Measurements from ENCODE around the gene NPR1.
A peak's percentile ranks its signal among the peaks of the same experiment; 100 is the strongest.
"Not testable (repeated sequence)": the region's sequence is repeated elsewhere in the genome, so short reads cannot be mapped to it uniquely, and the experiment has no call there.

Gene NPR1

DNA sequence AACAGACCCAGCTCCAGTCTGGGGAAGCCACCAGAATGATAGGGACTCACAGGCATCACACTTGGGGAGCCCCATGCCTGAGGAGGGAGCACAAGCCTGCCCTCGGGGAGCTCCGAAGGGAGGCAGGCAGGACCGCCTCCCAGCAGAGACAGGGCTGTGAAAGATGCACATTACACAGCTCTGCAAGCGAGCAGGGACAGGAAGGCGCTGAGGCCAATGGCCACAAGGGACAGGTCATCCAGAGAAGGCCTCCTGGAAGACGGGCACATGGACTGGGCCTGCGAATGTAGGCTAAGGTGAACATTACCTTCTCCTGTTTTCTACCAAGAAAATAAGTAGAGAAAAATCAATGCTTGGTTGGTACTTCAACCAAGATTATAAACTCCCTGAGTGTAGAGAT lies 4.2 kb downstream of the NPR1 start:
- DNase-seq: no peak

DNA sequence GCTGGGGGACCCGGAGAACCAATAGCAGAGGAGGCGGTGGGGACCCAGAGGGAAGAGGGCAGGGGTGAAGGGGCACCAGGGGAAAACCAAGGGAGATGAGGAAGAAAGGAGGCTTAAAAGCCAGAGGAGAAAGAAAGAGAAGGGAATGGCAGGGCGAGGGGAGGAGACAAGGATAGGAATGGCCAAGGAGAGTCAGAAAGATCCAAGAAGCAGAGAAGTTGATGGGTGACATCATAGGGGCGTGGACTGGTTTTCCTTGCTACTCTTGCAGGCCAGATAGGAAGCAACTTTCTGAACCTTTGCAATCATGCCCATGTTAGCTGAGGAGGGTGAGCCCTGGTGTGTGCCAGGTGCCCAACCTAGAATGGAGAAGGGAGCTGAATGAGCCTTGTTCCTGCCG lies 5.4 kb downstream of the NPR1 start:
- DNase-seq: no peak

DNA sequence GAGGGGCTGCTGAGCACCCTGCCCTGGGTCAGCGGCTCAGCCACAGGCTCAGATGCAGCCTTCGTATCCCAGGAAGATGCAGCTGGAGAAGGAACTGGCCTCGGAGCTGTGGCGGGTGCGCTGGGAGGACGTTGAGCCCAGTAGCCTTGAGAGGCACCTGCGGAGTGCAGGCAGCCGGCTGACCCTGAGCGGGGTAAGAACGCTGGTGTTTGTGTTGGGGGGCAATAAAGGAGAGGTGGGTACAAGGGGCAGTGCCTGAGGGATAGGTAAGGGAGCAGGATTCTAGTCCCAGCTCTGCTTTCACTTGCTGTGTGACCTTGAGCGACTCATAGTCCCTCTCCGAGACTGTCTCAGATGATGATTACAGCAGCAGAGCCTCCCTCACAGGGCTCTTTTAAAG lies 6.4 kb downstream of the NPR1 start:
- DNase-seq: no peak

DNA sequence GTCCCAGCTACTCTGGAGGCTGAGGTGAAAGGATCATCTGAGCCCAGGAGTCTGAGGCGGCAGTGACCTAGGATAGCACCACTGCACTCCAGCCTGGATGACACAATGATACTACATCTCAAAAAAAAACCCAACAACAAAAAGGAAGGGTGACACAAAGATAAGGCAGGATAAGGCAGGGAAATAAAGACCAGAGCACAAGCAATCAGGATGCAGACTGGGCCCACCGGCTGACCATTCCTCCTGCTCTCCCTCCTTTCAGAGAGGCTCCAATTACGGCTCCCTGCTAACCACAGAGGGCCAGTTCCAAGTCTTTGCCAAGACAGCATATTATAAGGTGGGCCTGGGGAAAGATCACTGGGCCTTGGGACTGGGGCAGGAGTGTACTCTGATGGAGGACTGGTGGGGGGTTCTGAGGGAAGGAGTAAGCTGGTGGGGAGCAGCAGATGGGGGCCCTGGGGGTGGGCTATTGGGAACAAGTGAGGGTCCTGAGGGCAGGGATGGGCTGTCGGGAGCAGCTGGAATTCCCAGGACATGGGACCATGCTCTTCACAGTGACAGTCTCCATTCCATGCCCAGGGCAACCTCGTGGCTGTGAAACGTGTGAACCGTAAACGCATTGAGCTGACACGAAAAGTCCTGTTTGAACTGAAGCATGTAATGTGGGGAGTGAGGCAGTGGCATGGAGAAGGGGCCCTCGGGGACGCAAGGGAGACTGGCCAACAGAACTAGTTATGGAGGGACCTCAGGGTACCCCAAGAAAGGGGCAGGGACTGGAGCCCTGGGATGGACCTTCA lies 7.3 kb downstream of the NPR1 start:
- no peak for DNase-seq

DNA sequence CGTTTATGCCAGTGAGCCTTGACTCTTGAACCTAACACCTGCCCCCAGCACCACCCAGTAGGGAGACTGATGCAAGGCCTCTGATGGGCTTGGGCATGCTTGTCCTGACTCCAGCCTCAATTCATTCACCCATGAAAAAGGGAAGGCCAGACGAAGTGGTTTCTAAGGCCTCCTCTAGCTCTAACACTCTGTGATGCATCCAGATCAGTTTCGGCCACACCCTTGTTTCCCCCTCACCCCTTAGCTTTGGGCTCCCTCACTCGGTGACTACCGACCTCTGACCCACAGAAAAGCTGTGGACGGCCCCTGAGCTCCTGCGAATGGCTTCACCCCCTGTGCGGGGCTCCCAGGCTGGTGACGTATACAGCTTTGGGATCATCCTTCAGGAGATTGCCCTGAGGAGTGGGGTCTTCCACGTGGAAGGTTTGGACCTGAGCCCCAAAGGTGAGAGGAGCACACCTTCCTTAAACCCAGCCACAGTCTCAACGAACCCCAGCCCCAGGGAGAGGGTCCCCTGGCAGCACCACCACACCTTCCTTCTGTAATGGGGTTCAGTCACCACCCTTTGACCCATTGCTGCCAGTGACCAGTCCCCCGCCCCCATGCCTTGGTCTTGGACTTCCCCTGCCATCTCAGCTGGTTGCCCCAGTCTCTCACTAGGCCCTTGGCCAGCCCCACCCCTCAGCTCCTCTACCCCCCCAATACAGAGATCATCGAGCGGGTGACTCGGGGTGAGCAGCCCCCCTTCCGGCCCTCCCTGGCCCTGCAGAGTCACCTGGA lies 9.0 kb downstream of the NPR1 start:
- no peak for DNase-seq

DNA sequence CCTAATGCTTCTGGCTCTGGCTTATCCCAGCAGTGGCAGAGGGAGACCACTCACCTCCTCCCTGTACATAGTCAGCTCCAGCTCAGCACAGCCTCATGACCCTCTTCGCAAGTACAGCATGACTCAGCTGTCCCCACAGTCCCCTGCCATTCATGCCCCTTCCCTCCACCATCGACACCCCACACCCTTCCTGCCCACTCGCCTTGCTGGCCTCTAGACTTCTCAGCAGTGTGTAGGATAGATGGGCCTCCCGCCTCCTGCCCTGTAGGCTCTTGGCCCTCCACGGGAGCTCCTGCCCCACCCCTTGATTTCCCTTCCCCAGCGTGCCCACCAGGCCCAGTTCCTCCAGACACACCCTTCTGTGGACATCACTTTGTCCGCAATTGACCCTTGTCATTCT lies 9.8 kb downstream of the NPR1 start:
- DNase-seq: no peak

DNA sequence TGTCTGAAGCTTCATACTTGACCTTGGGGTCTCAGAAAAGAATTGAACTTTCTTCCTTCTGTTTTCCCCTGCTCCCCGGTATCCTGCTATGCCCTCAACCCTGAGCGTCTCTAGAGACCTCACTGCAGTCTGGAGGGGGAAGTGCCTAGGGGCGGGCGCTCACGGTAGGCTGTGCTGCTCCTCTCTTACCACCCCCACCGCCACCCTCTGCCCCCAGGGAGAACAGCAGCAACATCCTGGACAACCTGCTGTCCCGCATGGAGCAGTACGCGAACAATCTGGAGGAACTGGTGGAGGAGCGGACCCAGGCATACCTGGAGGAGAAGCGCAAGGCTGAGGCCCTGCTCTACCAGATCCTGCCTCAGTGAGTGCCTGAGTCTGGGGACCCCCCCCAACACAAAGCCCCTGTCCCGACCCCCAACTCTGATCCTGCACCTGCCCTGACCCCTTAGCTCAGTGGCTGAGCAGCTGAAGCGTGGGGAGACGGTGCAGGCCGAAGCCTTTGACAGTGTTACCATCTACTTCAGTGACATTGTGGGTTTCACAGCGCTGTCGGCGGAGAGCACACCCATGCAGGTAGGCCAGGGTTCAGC lies 10.3 kb downstream of the NPR1 start:
- DNase-seq: no peak

DNA sequence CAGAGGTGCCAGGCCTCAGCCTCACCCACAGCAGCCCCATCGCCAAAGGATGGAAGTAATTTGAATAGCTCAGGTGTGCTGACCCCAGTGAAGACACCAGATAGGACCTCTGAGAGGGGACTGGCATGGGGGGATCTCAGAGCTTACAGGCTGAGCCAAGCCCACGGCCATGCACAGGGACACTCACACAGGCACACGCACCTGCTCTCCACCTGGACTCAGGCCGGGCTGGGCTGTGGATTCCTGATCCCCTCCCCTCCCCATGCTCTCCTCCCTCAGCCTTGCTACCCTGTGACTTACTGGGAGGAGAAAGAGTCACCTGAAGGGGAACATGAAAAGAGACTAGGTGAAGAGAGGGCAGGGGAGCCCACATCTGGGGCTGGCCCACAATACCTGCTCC lies 15.0 kb downstream of the NPR1 start:
- DNase-seq: no peak

DNA sequence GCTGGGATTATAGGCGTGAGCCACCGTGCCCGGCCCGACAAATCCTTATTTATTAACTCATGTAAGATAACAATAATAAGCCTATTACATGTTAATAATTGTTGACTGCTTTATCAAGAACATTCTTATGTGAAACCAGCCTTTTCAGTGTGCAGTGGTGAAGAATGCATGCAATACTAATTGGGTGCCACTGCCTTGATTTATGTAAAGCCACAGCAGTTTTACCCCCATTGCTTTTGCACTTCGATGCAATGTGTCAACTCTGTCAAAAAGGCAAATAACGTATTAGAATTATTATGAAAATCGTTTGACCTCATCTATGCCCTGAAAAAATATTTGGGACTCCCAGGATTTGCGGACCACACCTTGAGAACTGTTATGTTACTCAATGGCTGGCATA lies 18.3 kb downstream of the NPR1 start:
- no peak for DNase-seq

DNA sequence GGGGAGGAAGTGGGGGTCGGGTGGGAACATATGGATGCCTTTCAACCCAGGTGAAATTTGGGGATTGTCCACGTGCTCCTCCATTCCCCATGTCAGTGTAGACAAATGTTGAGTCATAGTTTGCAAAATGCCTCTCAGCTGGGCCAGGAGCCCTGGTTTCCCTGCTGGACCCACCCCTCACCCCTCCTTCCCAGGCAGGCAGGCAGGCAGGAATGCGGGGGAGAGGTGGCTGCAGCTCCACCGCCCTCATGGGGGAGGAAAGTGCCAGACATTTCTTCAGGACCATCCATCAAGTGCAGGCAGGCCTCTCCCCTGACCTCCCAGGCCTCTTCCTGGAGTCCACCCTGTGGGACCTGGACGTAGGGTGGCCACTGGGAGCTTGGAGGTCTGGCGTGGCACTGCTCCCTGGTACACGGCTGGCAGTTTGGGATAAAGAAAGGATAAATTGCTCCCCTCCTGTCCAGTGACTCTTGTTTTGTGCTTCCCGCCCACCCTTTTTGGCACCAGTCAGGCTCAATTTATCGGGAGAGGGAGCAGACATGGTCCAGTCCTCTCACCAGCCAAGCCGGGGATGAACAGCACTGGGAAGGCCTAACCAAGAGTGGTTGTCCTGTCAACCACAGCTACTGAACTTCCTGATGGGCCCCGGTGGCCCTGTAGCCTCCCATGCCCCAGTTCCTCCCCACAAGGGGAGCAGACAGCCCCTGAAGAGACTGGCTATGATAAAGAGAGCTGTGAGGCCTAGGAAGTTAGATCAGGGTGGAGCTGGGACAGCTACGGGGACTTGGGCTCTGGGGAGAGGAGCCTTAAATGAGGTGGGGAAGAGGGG lies 18.9 kb downstream of the NPR1 start:
- no peak for DNase-seq

DNA sequence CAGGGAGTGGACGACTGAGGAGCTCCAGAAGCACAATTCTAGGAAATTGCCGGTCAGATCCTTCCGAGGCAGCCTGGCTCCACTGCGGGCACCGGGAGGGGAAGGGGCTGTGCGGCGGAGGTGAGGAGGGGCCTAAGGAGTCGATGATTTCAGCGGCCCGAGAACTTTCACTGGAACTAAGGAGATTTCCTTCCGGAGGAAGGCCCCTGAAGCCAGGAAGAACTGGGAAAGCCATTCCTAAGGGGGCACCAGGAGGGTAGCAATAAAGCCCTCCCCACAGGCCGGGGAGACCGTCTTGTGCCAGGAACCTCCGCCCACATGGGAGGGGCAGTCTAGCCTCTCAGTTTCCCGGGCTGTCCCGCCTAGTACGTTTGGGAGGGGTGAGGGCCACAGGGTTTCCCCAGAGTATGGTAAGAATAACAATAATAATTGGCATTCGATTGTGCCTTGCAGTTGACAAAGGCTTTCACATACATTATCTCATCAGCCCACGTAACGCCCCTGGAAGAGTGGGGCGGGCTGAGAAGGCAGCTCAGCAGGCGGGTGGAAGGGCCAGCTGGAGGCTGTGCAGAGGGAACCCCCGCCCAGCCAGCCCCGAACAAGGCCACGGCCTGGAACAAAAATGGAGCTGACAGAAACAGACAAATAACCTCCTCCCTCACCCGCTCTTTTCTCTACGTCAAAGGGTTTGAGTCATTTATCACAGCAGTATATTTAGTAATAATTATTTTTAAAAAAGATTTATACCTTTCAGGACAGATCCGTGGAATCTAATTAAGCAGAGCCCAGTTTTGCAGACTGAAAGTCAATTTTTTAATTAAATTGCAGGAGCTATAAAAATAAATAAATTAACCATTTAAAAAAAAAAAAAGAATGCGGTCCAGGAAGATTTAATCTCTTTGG lies 19.8 kb downstream of the NPR1 start:
- DNase-seq: peak in 2 of 14 donors; percentile 7 to 13

DNA sequence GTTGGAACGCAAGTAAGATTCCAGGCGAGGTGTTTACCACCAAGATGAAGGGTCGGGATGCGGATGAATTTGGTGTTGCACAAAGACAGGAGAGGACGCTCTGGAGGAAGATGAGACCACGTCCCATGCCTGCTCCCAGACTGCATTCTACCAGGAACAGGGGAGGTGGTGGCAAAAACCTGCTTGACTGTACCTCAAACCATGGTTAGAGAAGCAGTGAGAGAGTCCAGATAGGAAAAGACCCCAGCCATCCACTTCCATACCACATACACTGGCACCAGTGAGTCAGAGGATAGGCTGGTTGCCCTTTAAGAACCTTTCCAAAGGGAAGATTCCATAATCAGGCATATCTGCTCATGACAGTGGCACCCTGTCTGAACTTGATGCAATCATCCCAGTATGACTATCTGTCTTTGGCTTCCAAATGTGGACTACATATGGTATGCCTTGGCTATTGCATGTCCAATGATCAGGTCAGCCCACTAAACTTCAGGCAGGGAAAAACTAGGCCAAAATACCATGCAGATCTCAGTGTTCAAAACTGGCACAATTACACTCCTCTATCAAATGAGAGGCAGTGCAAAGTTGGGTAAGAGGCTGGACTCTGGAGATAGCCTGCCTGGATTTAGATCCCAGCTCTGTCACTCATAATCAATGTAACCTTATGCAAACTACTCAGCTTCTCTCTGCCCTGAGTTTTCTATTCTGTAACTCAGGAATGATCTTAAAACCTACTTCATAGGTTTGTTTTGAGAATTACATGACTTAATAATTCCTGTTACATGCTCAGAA lies 20.6 kb downstream of the NPR1 start:
- no peak for DNase-seq

DNA sequence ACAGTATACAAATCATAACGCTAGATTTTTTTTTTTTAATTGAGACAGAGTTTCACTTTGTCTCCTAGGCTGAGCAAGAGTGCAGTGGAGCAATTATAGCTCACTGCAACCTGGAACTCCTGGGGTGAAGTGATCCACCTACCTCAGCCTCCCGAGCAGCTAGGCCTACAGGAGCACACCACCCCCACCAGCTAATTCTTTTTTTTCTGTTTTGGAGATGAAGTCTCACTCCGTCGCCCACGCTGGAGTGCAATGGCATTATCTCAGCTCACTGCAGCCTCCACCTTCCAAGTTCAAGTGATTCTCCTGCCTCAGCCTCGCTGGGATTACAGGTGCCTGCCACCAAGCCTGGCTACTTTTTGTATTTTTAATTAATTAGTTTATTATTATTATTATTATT lies 21.3 kb downstream of the NPR1 start:
- DNase-seq: no peak

DNA sequence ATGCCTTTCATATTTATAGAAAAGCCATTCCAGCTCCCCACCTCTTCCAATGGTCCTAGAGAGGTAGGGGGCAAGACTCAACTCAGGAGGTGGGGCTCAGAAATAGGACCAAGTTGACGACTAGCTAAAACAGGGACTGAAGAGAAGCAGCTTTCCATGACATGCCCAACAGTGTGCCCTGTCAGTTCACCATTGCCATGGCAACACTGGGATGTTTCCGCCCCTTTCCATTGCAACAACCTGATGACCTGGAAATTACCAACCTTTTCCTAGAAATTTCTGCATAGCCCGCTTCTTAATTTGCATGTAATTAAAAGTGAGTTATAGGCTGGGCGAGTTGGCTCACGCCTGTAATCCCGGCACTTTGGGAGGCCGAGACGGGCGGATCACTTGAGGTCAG lies 27.0 kb downstream of the NPR1 start:
- no peak for DNase-seq

DNA sequence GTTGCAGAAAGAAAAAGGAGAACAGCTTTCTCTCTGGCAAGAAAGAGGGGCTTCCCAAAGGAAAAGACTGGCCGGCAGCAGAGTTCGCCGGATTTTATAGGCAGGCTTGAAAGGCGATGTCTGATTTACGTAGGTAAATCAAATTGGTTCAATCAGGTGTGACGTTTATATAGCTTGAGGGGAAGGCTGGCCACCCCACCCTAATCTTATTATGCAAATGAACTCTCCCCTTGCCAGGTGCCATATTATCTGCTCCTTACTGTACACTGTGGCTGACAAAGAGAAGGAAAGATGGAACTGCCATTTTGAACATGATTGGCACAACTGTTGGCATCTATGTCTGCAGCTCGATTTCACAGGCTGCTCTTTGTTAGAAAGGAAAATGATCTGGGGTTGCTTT lies 32.5 kb downstream of the NPR1 start:
- DNase-seq: no peak

DNA sequence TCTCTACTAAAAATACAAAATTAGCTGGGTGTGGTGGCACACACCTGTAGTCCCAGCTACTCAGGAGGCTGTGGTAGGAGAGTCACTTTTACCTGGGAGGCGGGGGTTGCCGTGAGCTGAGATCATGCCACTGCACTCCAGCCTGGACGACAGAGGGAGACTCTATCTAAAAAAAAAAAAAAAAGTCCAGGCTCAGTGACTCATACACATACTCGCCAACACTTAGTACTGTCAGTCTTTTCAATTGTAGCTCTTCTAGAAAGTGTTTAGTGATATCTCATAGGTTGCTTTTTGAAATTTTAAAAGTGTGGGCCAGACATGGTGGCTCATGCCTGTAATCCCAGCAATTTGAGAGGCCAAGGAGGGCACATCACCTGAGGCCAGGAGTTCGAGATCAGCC lies 37.7 kb downstream of the NPR1 start:
- not testable (repeated sequence) for DNase-seq

DNA sequence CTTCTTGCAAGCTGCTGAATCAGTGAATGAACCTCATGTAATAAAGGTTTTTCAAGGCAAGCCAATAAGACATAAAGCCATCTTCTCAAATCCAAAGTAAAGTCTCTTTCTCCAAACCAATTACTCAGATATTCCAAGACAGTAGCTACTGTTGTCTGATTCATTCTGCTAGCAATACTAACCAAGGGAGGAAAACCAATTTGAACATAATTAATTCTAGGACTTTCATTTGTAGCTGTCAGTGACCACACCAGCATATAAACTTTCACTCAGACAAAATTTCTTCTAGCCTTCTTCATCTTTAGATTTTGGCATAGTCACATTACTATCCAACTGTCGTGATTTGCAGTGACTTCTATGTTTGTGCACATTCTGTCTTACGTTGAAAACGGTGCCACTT lies 38.8 kb downstream of the NPR1 start:
- DNase-seq: no peak

DNA sequence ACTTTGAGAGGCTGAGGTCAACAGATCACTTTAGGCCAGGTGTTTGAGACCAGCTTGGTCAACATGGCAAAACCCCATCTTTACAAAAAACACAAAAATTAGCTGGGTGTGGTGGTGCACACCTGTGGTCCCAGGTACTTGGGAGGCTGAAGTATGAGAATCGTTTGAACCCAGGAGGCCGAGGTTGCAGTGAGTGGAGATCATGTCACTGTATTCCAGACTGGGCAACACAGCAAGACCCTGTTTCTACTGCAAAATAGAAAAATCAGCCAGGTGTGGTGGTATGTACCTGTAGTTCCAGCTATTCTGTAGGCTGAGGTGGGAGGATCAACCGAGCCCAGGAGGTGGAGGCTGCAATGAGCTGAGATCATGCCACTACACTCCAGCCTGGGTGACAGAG lies 45.2 kb downstream of the NPR1 start:
- no peak for DNase-seq

DNA sequence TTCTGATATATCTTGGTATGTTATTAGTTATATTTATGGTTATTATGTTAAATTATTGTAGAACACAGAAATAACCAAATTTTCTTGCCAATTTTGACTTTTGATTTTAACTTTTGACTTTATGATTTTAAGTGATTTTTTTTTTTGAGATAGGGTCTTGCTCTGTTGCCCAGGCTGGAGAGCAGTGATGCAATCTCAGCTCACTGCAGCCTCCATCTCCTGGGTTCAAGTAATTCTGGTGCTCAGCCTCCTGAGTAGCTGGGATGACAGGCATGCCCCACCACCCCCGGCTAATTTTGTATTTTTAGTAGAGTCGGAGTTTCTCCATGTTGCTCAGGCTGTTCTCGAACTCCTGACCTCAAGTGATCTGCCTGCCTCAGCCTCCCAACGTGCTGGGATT lies 46.1 kb downstream of the NPR1 start:
- DNase-seq: not testable (repeated sequence)

DNA sequence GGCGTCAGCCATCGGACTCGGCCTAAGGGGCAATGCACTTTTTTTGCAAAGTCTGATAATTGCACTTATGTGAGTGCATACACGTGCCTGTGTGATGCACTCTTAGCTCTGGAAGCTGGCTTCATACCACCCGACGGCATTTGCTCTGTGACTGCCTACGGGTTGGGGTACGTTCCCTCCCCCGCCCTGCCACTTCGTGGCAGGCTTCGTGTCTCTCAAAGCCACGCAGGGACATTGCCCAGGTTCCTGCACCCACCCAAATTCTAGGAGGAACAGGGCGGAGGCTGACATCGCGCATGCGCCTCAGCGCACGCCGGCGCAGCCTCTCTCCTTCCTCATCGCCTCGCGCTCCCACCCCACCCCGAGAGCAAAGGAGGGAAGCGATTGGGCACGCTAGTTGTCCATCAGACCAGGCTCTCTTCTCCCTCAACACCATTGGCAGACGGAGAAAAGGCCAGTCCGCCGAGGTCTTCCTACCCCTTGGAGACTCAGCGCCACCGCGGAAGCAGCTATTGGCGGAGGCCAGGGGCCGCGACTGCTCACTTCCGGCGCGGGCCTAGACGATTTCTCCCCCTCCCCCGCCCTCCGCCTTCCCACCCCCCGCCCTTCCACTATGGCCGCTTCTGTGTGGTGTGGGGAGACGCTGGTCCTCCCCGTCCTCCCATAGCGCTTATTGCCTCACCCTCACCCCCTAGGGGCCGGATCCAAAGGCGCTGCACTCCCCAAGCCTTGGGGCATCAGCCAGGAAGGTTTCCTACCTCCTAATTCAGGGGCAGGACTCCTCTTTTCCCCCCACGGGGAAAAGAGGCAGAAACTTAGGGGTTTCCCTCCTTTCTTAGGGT lies 49.2 kb downstream of the NPR1 start, which contains the start of gene INTS3:
TSS of gene INTS3 (plus strand) at position 588 of the 842 bp plus-strand sequence. CDS start 585 bp downstream, outside the sequence.
- peak; percentile 87 to 100 (median 98) for DNase-seq

Data from C1 segment of cervical spinal cord (tissue), 14 donors.